HepG2 (cell line): ENCODE results near the gene PDHA2. TPM values are rescaled to one million over a fixed set of nuclear protein-coding genes. Genes with fewer than 3 reads are reported as not detected.

Experiments used
- ATAC-seq: fragments of 200-7000 bp; cut with Tn5 transposase; 3 replicates; pipeline ENCODE4 v1.9.1; 2020; ENCODE audit warnings: mild to moderate bottlenecking, moderate library complexity
- BruUV-seq: library from RNA; stranded (reverse); fragments of 400-500 nt; replicated peaks from 2 replicates; lab custom pipeline; 2021; lab: Mats Ljungman, UMichigan
- CTCF ChIA-PET: fragments of 300-600 bp; formaldehyde crosslinking; extraction: SDS; loops from one replicate; lab custom pipeline; 2021; ENCODE audit warnings: low total read pairs, inconsistent platforms, low intra/inter-chr PET ratio; lab: Yijun Ruan, JAX
- POLR2A ChIA-PET: fragments of 350-600 bp; sonication (Branson Sonifier 250); formaldehyde crosslinking; loops from one replicate; lab custom pipeline; 2020; ENCODE audit warnings: antibody characterized with exemption, inconsistent platforms; lab: Yijun Ruan, JAX
- DNase-seq: peaks from one replicate; pipeline ENCODE4 v3.0.0-alpha.2; 2015; ENCODE audit warnings: low spot score
- FAIRE-seq: peaks from 3 replicates; lab custom pipeline; 2011; peaks lifted over from hg19 to GRCh38; lab: Jason Lieb, UNC
- H2AFZ ChIP-seq: one replicate; pipeline ENCODE4 v1.6.1; 2011; ENCODE audit warnings: low read length, inconsistent platforms
- H3K27ac ChIP-seq: fragments of 300-600 bp; 3 replicates; pipeline ENCODE4 v1.8.0; 2011; ENCODE audit warnings: mixed run types, mild to moderate bottlenecking, mixed read lengths, low read length, inconsistent platforms; ENCODE audit not compliant: insufficient read depth; ENCODE audit errors: extremely low read length
- H3K27me3 ChIP-seq, 2 experiments: fragments of 200-600 bp in 1 of 2; 2 replicates in 1 of 2; 3 replicates in 1 of 2; pipeline versions ENCODE4 v1.6.0 to v1.8.0; 2011; ENCODE audit warnings: low read length in 2 of 2, mild to moderate bottlenecking in 2 of 2, moderate library complexity in 2 of 2, inconsistent platforms in 1 of 2; ENCODE audit not compliant: insufficient read depth in 2 of 2, control insufficient read depth in 1 of 2
- H3K36me3 ChIP-seq, 2 experiments: fragments of 200-600 bp in 1 of 2; replicated peaks in 1 of 2; 2 replicates in 1 of 2; 3 replicates in 1 of 2; pipeline versions ENCODE4 v1.5.1 to v1.8.0; 2011; ENCODE audit warnings: low read length in 2 of 2, inconsistent platforms in 1 of 2; ENCODE audit not compliant: insufficient read depth in 2 of 2, control insufficient read depth in 1 of 2
- H3K4me1 ChIP-seq: 2 replicates; pipeline ENCODE4 v1.5.1; 2012; ENCODE audit warnings: low read length, inconsistent platforms; ENCODE audit not compliant: insufficient read depth
- H3K4me2 ChIP-seq: 2 replicates; pipeline ENCODE4 v1.6.0; 2011; ENCODE audit warnings: low read depth, low read length, inconsistent platforms
- H3K4me3 ChIP-seq, 3 experiments: fragments of 200-600 bp in 1 of 3; sonication (generic), shearing (Covaris generic) in 1 of 3; replicated peaks in 1 of 3; 2 replicates each; pipeline ENCODE4 v1.5.1; 2011 to 2016; ENCODE audit warnings: low read length in 3 of 3, inconsistent platforms in 2 of 3, low read depth in 2 of 3, mild to moderate bottlenecking in 2 of 3, control low read depth in 1 of 3, mixed read lengths in 1 of 3; ENCODE audit not compliant: insufficient read depth in 1 of 3
- H3K79me2 ChIP-seq: one replicate; pipeline ENCODE4 v1.6.1; 2011; ENCODE audit warnings: low read length, inconsistent platforms; ENCODE audit not compliant: insufficient read depth
- H3K9ac ChIP-seq: 2 replicates; pipeline ENCODE4 v1.6.0; 2011; ENCODE audit warnings: mild to moderate bottlenecking, low read depth, low read length, inconsistent platforms; ENCODE audit not compliant: insufficient read depth
- H3K9me3 ChIP-seq: 2 replicates; pipeline ENCODE4 v1.5.1; 2012; ENCODE audit warnings: mild to moderate bottlenecking, low read length
- H4K20me1 ChIP-seq: 2 replicates; pipeline ENCODE4 v1.6.0; 2011; ENCODE audit warnings: inconsistent platforms, mild to moderate bottlenecking, low read length, moderate library complexity; ENCODE audit not compliant: insufficient read depth
- ISL2 ChIP-seq: sonication (generic); formaldehyde crosslinking; IDR thresholded peaks from 2 replicates; pipeline ENCODE4 v1.5.0; 2020; ENCODE audit warnings: missing genetic modification reagents
- NR2F6 ChIP-seq, 2 experiments: IDR thresholded peaks; 2 replicates each; pipeline ENCODE4 v1.6.1; 2016; ENCODE audit warnings: antibody characterized with exemption in 1 of 2, mild to moderate bottlenecking in 1 of 2
- SOX5 ChIP-seq: IDR thresholded peaks from 2 replicates; pipeline ENCODE4 v1.6.1; 2016; ENCODE audit warnings: borderline replicate concordance
- SRSF1 ChIP-seq: fragments of 200-400 bp; formaldehyde crosslinking; optimal IDR thresholded peaks from 2 replicates; pipeline ENCODE3; 2017; ENCODE audit warnings: mild to moderate bottlenecking, low read depth, low read length, moderate library complexity
- TAF1 ChIP-seq: sonication (generic); formaldehyde crosslinking; IDR thresholded peaks from 2 replicates; pipeline ENCODE4 v1.4.0; 2020; ENCODE audit warnings: missing genetic modification reagents
- TRIM24 ChIP-seq: sonication (generic); formaldehyde crosslinking; IDR thresholded peaks from 2 replicates; pipeline ENCODE4 v1.8.0; 2022; ENCODE audit warnings: mild to moderate bottlenecking, missing genetic modification reagents
- ZNF143 ChIP-seq: sonication (generic); formaldehyde crosslinking; IDR thresholded peaks from 2 replicates; pipeline ENCODE4 v1.4.0; 2020; ENCODE audit warnings: missing genetic modification reagents
- ZNF772 ChIP-seq: sonication (generic); formaldehyde crosslinking; IDR thresholded peaks from 2 replicates; pipeline ENCODE4 v1.5.0; 2020; ENCODE audit warnings: mild to moderate bottlenecking, missing genetic modification reagents
- ZSCAN30 ChIP-seq: sonication (generic); formaldehyde crosslinking; IDR thresholded peaks from 2 replicates; pipeline ENCODE4 v1.5.0; 2020; ENCODE audit warnings: mild to moderate bottlenecking, missing genetic modification reagents
- WGBS: methylation state at CpG from one replicate; pipeline ENCODE4 v1.1.6; 2017; ENCODE audit warnings: low lambda C conversion rate; 5-methylcytosine and 5-hydroxymethylcytosine counted together
- in situ Hi-C: cut with HindIII; loops from 2 replicates; pipeline ENCODE4 v1.10.0; 2017; ENCODE audit warnings: low pct_unique_long_range_greater_than_20kb; ENCODE audit not compliant: extremely low pct_ligation_motif_present
- intact Hi-C: fragments of 100-400 bp; cut with micrococcal nuclease; formaldehyde crosslinking; loops from one replicate; pipeline ENCODE4 v1.10.0; 2022; ENCODE audit not compliant: unreplicated experiment
- polyA plus RNA-seq, 8 experiments: library from polyadenylated mRNA; depleted of rRNA in 3 of 8; stranded (reverse) in 7 of 8; unstranded in 1 of 8; fragments of >200 nt; fragmentation: Illumina TruSeq in 4 of 8; extraction: Trizol in 4 of 8; gene quantifications; 2 replicates each; pipeline versions ENCODE4 v1.2.1 to v1.2.3, GENCODE V29; 2011 to 2016; ENCODE audit warnings: low read depth in 4 of 8, missing spikeins in 1 of 8, mixed read lengths in 1 of 8; ENCODE audit not compliant: insufficient read depth in 1 of 8
- total RNA-seq, 5 experiments: library from RNA; depleted of rRNA; stranded (reverse); fragments of >200 nt; fragmentation: Illumina TruSeq; extraction: Trizol; gene quantifications; 2 replicates each; pipeline ENCODE4 v1.2.3, GENCODE V29; 2016; ENCODE audit warnings: low read depth in 1 of 5
- TF ChIP-seq, protein P1 (sequence below): sonication (generic); formaldehyde crosslinking; IDR thresholded peaks from 2 replicates; pipeline ENCODE4 v1.5.1; 2020; ENCODE audit warnings: missing genetic modification reagents, mild to moderate bottlenecking, borderline replicate concordance
- TF ChIP-seq, protein P2 (sequence below): sonication (generic); formaldehyde crosslinking; IDR thresholded peaks from one replicate; pipeline ENCODE4 v1.5.1; 2020; ENCODE audit warnings: mild to moderate bottlenecking, missing genetic modification reagents; ENCODE audit errors: not compliant biosample characterization

PDHA2 gene
- total and polyA plus RNA-seq, 2 of the 13 experiments (the other 11 are each of a cell fraction or from before 2014, with no cell fraction given) = not detected

DNA sequence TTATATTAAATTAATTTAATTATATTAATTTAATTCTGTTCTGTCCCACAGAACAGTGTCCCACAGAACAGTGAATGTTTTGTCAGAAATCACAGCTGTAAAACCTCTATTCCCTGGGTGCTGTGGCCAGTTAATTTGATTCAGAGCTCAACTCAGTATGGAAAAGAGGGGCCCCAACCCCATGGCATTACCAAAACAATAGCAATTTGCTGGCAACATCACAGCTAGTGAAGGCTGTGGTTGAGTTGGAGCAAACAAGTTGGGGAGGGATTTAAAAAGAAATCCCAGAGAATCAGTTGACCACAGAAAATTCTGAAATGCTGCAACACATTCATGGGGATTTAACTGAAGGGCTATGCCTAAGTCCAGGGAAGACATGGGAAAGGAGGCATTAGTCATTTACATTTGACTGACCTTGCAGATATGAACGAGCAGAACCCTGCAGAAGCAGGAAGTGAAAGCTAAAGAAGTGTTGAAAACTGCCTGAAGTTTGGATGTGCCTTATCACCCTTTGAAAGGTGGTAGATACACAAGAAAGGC lies 30.1 kb downstream of the PDHA2 start:
- 0% methylated on average over 1 of the region's 1 CpG for WGBS
- no peak overlapping the region for H3K9ac ChIP-seq
- no peaks in the 10 kb centered on the region for H4K20me1 ChIP-seq
- no peak overlapping the region for H3K4me2 ChIP-seq
- FAIRE-seq (no peak), ATAC-seq (no peak), DNase-seq (no peak)
- H2AFZ ChIP-seq = no peak overlapping the region
- peaks cover 72% of the 10 kb centered on the region for H3K9me3 ChIP-seq
- no peaks in the 10 kb centered on the region for H3K27me3 ChIP-seq
- H3K79me2 ChIP-seq = no peaks in the 10 kb centered on the region
- TF ChIP-seq ZSCAN30 (CRISPR knock-in tag) (no peak), TRIM24 (CRISPR knock-in tag) (no peak), ZNF143 (CRISPR knock-in tag) (no peak), NR2F6 (IDR thresholded peaks at IDR 0.05) (no peak), NR2F6 (CRISPR knock-in tag; IDR thresholded peaks at IDR 0.05) (no peak), SRSF1 (no peak), ZNF772 (CRISPR knock-in tag) (no peak), TAF1 (CRISPR knock-in tag) (no peak), ISL2 (CRISPR knock-in tag) (no peak), SOX5 (CRISPR knock-in tag) (no peak)
- TF ChIP-seq, protein P1, sequence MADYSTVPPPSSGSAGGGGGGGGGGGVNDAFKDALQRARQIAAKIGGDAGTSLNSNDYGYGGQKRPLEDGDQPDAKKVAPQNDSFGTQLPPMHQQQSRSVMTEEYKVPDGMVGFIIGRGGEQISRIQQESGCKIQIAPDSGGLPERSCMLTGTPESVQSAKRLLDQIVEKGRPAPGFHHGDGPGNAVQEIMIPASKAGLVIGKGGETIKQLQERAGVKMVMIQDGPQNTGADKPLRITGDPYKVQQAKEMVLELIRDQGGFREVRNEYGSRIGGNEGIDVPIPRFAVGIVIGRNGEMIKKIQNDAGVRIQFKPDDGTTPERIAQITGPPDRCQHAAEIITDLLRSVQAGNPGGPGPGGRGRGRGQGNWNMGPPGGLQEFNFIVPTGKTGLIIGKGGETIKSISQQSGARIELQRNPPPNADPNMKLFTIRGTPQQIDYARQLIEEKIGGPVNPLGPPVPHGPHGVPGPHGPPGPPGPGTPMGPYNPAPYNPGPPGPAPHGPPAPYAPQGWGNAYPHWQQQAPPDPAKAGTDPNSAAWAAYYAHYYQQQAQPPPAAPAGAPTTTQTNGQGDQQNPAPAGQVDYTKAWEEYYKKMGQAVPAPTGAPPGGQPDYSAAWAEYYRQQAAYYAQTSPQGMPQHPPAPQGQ (CRISPR knock-in tag) = no peak
- TF ChIP-seq, protein P2, sequence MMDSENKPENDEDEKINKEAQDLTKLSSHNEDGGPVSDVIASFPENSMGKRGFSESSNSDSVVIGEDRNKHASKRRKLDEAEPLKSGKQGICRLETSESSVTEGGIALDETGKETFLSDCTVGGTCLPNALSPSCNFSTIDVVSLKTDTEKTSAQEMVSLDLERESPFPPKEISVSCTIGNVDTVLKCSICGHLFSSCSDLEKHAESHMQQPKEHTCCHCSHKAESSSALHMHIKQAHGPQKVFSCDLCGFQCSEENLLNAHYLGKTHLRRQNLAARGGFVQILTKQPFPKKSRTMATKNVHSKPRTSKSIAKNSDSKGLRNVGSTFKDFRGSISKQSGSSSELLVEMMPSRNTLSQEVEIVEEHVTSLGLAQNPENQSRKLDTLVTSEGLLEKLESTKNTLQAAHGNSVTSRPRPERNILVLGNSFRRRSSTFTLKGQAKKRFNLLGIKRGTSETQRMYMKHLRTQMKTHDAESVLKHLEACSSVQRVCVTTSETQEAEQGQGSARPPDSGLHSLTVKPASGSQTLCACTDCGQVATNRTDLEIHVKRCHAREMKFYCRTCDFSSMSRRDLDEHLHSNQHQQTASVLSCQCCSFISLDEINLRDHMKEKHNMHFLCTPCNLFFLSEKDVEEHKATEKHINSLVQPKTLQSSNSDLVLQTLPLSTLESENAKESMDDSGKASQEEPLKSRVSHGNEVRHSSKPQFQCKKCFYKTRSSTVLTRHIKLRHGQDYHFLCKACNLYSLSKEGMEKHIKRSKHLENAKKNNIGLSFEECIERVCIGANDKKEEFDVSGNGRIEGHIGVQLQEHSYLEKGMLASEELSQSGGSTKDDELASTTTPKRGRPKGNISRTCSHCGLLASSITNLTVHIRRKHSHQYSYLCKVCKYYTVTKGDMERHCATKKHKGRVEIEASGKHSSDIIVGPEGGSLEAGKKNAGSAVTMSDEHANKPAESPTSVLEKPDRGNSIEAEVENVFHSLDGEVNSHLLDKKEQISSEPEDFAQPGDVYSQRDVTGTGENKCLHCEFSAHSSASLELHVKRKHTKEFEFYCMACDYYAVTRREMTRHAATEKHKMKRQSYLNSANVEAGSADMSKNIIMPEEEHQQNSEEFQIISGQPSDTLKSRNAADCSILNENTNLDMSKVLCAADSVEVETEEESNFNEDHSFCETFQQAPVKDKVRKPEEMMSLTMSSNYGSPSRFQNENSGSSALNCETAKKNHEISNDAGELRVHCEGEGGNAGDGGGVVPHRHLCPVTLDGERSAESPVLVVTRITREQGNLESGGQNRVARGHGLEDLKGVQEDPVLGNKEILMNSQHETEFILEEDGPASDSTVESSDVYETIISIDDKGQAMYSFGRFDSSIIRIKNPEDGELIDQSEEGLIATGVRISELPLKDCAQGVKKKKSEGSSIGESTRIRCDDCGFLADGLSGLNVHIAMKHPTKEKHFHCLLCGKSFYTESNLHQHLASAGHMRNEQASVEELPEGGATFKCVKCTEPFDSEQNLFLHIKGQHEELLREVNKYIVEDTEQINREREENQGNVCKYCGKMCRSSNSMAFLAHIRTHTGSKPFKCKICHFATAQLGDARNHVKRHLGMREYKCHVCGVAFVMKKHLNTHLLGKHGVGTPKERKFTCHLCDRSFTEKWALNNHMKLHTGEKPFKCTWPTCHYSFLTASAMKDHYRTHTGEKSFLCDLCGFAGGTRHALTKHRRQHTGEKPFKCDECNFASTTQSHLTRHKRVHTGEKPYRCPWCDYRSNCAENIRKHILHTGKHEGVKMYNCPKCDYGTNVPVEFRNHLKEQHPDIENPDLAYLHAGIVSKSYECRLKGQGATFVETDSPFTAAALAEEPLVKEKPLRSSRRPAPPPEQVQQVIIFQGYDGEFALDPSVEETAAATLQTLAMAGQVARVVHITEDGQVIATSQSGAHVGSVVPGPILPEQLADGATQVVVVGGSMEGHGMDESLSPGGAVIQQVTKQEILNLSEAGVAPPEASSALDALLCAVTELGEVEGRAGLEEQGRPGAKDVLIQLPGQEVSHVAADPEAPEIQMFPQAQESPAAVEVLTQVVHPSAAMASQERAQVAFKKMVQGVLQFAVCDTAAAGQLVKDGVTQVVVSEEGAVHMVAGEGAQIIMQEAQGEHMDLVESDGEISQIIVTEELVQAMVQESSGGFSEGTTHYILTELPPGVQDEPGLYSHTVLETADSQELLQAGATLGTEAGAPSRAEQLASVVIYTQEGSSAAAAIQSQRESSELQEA (CRISPR knock-in tag) = no peak
- POLR2A ChIA-PET = no interaction called here
- BruUV-seq = no TSS peak
- H3K36me3 ChIP-seq = no peaks in the 10 kb centered on the region
- CTCF ChIA-PET = no interaction called here
- no peak overlapping the region for H3K4me3 ChIP-seq
- intact Hi-C loops (no loop called here), in situ Hi-C loops (no loop called here)
- H3K4me1 ChIP-seq = no peaks in the 10 kb centered on the region
- H3K27ac ChIP-seq = no peak overlapping the region
